Transverse colon (tissue), 4 donors: ENCODE measurements around the gene KCNH1. TPM values are rescaled to one million over a fixed set of nuclear protein-coding genes. Genes with fewer than 3 reads are reported as not detected.

Source experiments
- DNase-seq: peaks from one replicate; pipeline ENCODE4 v3.0.0-alpha.2; 2019
- H3K27ac ChIP-seq, 4 donors: fragments of 200-600 bp; sonication (generic); 2 replicates each; pipeline ENCODE4 v1.5.1; 2016 to 2018; ENCODE audit warnings: inconsistent platforms in 4 of 4
- H3K27me3 ChIP-seq: fragments of 200-600 bp; sonication (generic); 2 replicates; pipeline ENCODE4 v1.5.1; 2017; ENCODE audit warnings: inconsistent platforms
- H3K36me3 ChIP-seq, 4 donors: fragments of 200-600 bp; sonication (generic); 2 replicates each; pipeline ENCODE4 v1.5.1; 2017 to 2019; ENCODE audit warnings: inconsistent platforms in 4 of 4
- H3K4me1 ChIP-seq, 4 donors: fragments of 200-600 bp; sonication (generic); 2 replicates each; pipeline ENCODE4 v1.5.1; 2017 to 2020; ENCODE audit warnings: inconsistent platforms in 4 of 4
- H3K4me3 ChIP-seq, 4 donors: fragments of 200-600 bp; sonication (generic); 1 replicate in 1 of 4; 2 replicates in 3 of 4; pipeline versions ENCODE4 v1.5.1 to v1.6.1; 2017 to 2019; ENCODE audit warnings: inconsistent platforms in 4 of 4
- H3K9me3 ChIP-seq, 2 donors: fragments of 200-600 bp; sonication (generic); 2 replicates each; pipeline ENCODE4 v1.5.1; 2017 to 2019; ENCODE audit warnings: inconsistent platforms in 2 of 2
- CTCF ChIP-seq, 5 experiments: fragments of 200-600 bp in 3 of 5; fragments of 450-650 bp in 2 of 5; sonication (generic) in 3 of 5; IDR thresholded peaks; 1 replicate in 2 of 5; 2 replicates in 3 of 5; pipeline ENCODE4 v1.5.1; 2016 to 2017; ENCODE audit warnings: antibody characterized with exemption in 5 of 5, inconsistent platforms in 3 of 5, mild to moderate bottlenecking in 2 of 5, moderate library complexity in 1 of 5
- EP300 ChIP-seq: sonication (generic); formaldehyde crosslinking; IDR thresholded peaks from one replicate; pipeline ENCODE4 v1.6.1; 2017; ENCODE audit warnings: antibody characterized with exemption, low read depth
- POLR2A ChIP-seq: fragments of 450-650 bp; IDR thresholded peaks from one replicate; pipeline ENCODE4 v1.6.1; 2016; ENCODE audit warnings: antibody characterized with exemption, mild to moderate bottlenecking, moderate library complexity
- POLR2AphosphoS5 ChIP-seq, 3 donors: sonication (generic); formaldehyde crosslinking; IDR thresholded peaks; one replicate each; pipeline ENCODE4 v1.6.1; 2016; ENCODE audit warnings: antibody characterized with exemption in 3 of 3
- WGBS, 2 donors: methylation state at CpG; one replicate each; pipeline ENCODE4 v1.1.5; 2018; ENCODE audit warnings: low coverage in 1 of 2; 5-methylcytosine and 5-hydroxymethylcytosine counted together
- in situ Hi-C, 4 donors: fragments of 200-750 bp; cut with MboI; loops; one replicate each; pipeline versions ENCODE4 v1.15.0 to v1.15.1; 2017; ENCODE audit warnings: low sequenced_read_pairs in 3 of 4, low pct_ligation_motif_present in 1 of 4, low pct_unique_long_range_greater_than_20kb in 1 of 4
- intact Hi-C: fragments of 100-400 bp; cut with DNase I; formaldehyde crosslinking; loops from one replicate; pipeline ENCODE4 v1.15.1; 2023; ENCODE audit warnings: low total_unique reads
- total RNA-seq, 4 donors: library from RNA; depleted of rRNA; stranded (reverse); fragments of >200 nt; gene quantifications; one replicate each; pipeline ENCODE4 v1.1.0, GENCODE V29; 2016

Gene KCNH1
- total RNA-seq, 4 donors from 2014 or later, result 0.55 to 9.4 (median 2.2) TPM

DNA sequence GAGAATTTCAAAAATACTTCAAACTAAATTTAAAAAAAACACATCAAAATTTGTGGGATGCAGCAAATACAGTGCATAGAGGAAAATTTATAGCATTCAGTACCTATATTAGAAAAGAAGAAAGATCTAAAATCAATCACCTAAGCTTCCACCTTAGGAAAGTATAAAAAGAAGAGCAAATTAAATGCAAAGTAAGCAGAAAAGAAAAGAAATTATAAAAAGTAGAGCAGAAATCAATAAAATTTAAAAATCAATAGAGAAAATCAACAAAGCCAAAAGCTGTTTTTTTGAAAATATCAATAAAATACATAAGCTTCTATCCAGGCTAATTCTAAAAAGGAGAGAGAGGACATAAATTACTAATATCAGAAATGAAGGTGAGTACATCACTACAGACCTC is 255.4 kb downstream of the KCNH1 start:
- Histone ChIP-seq H3K27ac (no peak overlapping the region), H3K4me1 (no peaks in the 10 kb centered on the region), H3K4me3 (no peak overlapping the region), H3K36me3 (no peaks in the 10 kb centered on the region), H3K9me3 (no peaks in the 10 kb centered on the region), H3K27me3 (no peaks in the 10 kb centered on the region)
- DNase-seq, result no peak
- TF ChIP-seq POLR2A, result no peak
- TF ChIP-seq EP300, result no peak
- TF ChIP-seq POLR2AphosphoS5 (IDR thresholded peaks at IDR 0.05), result no peak
- no peak for TF ChIP-seq CTCF (IDR thresholded peaks at IDR 0.05)
- in situ Hi-C loops, result no loop called here
- intact Hi-C loops, result no loop called here

- DNase-seq, result no peak
- TF ChIP-seq EP300 (no peak), POLR2A (no peak), CTCF (IDR thresholded peaks at IDR 0.05) (no peak), POLR2AphosphoS5 (IDR thresholded peaks at IDR 0.05) (no peak)
- in situ Hi-C loops, result no loop called here
- intact Hi-C loops, result no loop called here
- H3K36me3 ChIP-seq, result no peaks in the 10 kb centered on the region
- no peaks in the 10 kb centered on the region for H3K9me3 ChIP-seq
- H3K27me3 ChIP-seq, result no peaks in the 10 kb centered on the region
- no peak overlapping the region for H3K4me3 ChIP-seq
- H3K4me1 ChIP-seq, result no peaks in the 10 kb centered on the region
- H3K27ac ChIP-seq, result no peak overlapping the region
Observed at GRCh38 chr1:210876275-210876674, 257.7 kb downstream of the KCNH1 start.

GRCh38 chr1:210866532-210866931 is 267.4 kb downstream of the KCNH1 start:
- no peaks in the 10 kb centered on the region for H3K4me1 ChIP-seq
- intact Hi-C loops, result no loop called here

GRCh38 chr1:210857705-210858104 is 276.2 kb downstream of the KCNH1 start:
- Histone ChIP-seq H3K27me3 (no peaks in the 10 kb centered on the region), H3K36me3 (no peaks in the 10 kb centered on the region), H3K9me3 (no peaks in the 10 kb centered on the region), H3K4me1 (no peaks in the 10 kb centered on the region), H3K27ac (no peak overlapping the region), H3K4me3 (no peak overlapping the region)
- in situ Hi-C loops (no loop called here), intact Hi-C loops (no loop called here)
- WGBS, 2 donors, result 31 to 40% methylated on average over 1 of the region's 1 CpG
- no peak for DNase-seq
- no peak for TF ChIP-seq POLR2A
- TF ChIP-seq EP300, result no peak
- TF ChIP-seq CTCF (IDR thresholded peaks at IDR 0.05), result no peak
- no peak for TF ChIP-seq POLR2AphosphoS5 (IDR thresholded peaks at IDR 0.05)

More at GRCh38 chr1:210866532-210866931, 267.4 kb downstream of the KCNH1 start:
- H3K27ac ChIP-seq, result no peak overlapping the region
- no peak overlapping the region for H3K4me3 ChIP-seq
- peaks cover 5 to 6% of the 10 kb centered on the region in 2 donors for H3K9me3 ChIP-seq
- in situ Hi-C loops, result no loop called here
- TF ChIP-seq CTCF (IDR thresholded peaks at IDR 0.05), result no peak
- TF ChIP-seq POLR2A, result no peak
- no peak for TF ChIP-seq EP300
- TF ChIP-seq POLR2AphosphoS5 (IDR thresholded peaks at IDR 0.05), result no peak
- no peaks in the 10 kb centered on the region for H3K27me3 ChIP-seq
- WGBS, 2 donors, result 52 to 79% methylated on average over 2 of the region's 2 CpGs
- H3K36me3 ChIP-seq, result no peaks in the 10 kb centered on the region
- DNase-seq, result no peak
